Vagina (tissue), 2 donors: ENCODE data around the gene BET1.

ENCODE experiments used
- POLR2A ChIP-seq, 2 donors: fragments of 450-650 bp; IDR thresholded peaks; one replicate each; pipeline ENCODE4 v1.6.1; 2017; ENCODE audit warnings: antibody characterized with exemption in 2 of 2, mild to moderate bottlenecking in 2 of 2, moderate library complexity in 2 of 2
- POLR2AphosphoS5 ChIP-seq, 2 donors: sonication (generic); formaldehyde crosslinking; IDR thresholded peaks; one replicate each; pipeline ENCODE4 v1.9.0; 2017; ENCODE audit warnings: antibody characterized with exemption in 2 of 2, mild to moderate bottlenecking in 2 of 2, low read depth in 1 of 2; ENCODE audit not compliant: insufficient read depth in 1 of 2
- TF ChIP-seq, protein P1 (sequence below), 3 experiments: fragments of 450-650 bp in 2 of 3; fragments of 200-600 bp in 1 of 3; sonication (generic) in 1 of 3; IDR thresholded peaks; one replicate each; pipeline ENCODE4 v1.5.1; 2017 to 2019; ENCODE audit warnings: antibody characterized with exemption in 3 of 3, mild to moderate bottlenecking in 2 of 3, moderate library complexity in 2 of 3

GRCh38 chr7:94022550-94022949 lies 18.4 kb upstream of the BET1 start:
- TF ChIP-seq, protein P1, sequence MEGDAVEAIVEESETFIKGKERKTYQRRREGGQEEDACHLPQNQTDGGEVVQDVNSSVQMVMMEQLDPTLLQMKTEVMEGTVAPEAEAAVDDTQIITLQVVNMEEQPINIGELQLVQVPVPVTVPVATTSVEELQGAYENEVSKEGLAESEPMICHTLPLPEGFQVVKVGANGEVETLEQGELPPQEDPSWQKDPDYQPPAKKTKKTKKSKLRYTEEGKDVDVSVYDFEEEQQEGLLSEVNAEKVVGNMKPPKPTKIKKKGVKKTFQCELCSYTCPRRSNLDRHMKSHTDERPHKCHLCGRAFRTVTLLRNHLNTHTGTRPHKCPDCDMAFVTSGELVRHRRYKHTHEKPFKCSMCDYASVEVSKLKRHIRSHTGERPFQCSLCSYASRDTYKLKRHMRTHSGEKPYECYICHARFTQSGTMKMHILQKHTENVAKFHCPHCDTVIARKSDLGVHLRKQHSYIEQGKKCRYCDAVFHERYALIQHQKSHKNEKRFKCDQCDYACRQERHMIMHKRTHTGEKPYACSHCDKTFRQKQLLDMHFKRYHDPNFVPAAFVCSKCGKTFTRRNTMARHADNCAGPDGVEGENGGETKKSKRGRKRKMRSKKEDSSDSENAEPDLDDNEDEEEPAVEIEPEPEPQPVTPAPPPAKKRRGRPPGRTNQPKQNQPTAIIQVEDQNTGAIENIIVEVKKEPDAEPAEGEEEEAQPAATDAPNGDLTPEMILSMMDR (IDR thresholded peaks at IDR 0.05) = no peak
- TF ChIP-seq POLR2A (IDR thresholded peaks at IDR 0.05) (no peak), POLR2AphosphoS5 (IDR thresholded peaks at IDR 0.05; ENCODE audit: insufficient read depth in 1 of 2, low read depth in 1 of 2) (no peak)
